Measurements from ENCODE around the gene DISC1.
"Not testable (repeated sequence)": the region's sequence is repeated elsewhere in the genome, so short reads cannot be mapped to it uniquely, and the experiment has no call there.

The DISC1 gene

DNA sequence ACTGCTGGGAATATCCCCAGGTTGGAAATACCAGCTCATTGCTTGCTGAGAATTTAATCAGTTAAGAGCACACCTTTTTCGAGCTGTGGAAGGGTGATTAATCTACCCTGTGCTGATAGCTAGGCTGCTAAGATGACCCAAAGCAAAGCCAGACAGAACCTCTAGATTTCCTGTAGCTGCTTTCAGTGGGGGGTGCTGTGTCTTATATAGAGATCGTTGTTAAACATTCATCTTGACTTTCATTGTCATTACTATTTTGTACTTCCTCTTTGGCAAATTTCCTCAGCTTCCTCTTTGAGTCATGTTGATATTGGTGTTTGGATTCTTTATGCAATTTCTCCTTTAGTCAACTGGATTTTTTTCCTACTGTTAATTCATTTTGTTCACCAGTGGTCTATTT, 155.3 kb downstream of the DISC1 start:
- DNase-seq = no peak

DNA sequence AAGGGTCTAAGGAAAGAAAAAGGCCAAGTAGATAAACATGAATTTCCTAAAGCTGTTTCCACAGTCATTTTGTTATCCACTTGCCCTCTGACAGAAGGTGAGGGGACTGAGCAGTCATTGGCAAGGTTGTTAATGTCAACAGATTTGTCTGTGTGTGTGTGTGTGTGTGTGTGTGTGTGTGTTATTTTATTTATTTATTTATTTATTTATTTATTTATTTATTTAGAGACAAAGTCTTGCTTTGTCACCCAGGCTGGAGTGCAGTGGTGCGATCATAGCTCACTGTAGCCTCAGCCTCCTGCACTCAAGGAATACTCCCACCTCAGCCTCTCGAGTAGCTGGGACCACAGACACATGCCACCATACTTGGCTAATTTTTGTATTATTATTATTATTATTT, 158.5 kb downstream of the DISC1 start:
- DNase-seq = not testable (repeated sequence)

DNA sequence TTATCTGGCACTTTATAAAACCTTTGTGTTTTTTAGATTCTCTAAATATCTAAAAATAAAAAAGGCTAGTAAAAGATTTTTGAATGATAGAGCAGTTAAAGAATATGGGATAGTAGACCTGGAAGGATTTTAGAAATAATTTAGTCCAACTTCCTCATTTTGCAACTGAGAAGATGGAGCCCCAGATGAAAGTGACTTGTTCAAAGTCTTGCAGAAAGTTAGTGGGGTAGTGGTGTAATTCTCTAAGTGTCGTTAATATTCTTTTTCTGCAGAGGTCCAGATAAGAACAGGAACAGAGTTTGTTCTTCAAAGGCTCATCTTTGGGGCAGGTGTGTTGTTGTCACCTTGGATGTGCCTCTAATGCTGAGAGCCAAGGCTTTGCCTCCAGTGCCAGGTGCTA, 159.5 kb downstream of the DISC1 start:
- no peak for DNase-seq

DNA sequence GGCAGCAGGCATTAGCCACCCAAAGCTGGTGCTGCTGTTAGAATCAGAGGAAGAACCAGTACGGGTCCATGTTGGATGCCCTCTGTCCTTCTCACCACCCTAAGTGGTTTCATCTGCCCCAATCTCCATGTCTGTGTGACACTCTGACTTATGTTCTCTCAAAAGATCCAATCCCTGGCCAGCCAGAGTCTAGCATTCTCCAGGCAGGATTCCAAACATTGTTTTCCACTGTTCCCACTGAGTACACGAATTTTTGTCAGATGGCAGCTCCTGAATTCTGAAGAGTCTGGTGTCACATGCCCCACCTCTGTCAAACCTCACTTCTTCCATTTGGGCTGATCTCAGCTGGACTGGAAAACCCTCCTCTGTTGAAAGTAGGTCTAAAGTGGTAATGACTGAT, 166.0 kb downstream of the DISC1 start:
- DNase-seq = no peak

DNA sequence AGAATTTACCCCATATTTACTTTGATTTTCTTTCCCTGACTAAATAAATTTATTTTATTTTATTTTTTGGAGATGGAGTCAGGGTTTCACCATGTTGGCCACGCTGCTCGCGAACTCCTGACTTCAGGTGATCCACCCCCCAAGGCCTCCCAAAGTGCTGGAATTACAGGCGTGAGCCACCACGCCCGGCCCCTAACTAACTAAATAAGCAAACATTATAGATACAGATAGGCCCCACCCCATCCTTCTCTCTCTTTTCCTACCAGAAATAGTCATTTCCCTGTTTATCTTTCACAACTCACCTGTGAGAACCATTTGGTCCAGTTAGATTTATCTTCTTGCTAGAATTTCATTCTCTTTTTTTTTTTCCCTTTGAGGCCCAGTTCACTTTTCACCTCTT, 167.3 kb downstream of the DISC1 start:
- DNase-seq = no peak

DNA sequence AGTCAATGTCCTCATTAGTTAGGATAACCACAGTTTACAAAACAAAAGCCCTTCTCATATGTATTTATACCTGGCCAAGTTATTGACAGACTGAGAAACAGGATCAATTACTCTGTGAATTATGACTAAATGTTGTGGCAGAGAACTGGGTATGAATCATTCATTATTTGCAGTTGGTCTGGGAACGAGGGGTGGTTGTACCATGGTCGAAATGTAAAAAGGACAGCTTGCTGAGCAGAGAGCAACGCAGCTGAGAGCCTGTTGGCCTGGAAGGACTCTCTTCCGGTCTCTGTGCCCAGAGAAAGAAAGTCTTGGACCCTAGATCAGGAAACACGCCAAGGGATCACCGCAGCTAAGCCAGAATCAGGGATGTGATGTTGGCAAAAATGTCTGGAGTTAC, 169.6 kb downstream of the DISC1 start:
- DNase-seq = no peak

DNA sequence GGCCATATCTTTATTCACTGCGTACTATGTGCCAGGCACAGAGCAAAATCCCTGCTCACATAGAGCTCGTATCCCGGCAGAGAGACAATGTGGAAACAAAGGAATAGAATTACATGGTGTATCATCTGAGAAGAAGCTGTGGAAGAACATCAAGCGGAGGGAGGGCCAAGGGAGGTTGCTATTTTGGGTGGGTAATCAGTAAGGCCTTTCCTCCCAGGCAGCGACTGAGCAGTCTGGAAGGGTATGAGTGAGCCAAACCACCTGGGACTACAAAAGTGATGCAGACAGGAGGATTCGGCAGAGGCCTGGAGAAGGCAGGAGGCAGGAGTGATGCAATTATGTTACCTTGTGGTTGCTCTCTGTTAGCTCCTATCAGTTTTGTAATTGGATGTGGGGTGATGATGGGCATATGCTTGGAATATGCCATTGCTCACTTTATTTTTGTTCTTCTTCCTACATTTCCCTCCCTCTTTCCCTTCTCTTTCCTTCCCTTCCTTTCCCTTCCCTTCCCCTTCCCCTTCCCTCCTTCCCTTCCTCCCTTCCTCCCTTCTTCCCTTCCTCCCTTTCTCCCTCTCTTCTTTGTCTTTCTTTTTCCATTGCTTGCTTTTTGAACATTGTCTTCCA, 172.9 kb downstream of the DISC1 start:
- no peak for DNase-seq

DNA sequence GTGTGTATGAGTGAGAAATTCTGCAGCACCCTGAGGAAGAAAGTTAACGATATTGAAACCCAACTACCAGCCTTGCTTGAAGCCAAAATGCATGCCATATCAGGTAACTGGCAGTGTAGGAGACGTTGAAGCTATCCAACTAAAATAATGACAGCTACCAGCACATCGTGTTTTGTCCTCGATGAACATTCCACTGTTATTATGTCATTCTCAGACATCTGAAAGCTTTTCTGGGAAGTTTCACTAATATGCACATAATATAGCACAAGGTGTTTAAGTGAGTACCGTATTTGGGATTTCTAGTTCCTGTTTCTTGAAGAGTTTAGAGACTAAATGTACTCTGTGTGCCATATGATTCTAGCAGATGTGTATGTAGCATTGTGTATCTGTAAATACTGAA, 173.5 kb downstream of the DISC1 start:
- no peak for DNase-seq

DNA sequence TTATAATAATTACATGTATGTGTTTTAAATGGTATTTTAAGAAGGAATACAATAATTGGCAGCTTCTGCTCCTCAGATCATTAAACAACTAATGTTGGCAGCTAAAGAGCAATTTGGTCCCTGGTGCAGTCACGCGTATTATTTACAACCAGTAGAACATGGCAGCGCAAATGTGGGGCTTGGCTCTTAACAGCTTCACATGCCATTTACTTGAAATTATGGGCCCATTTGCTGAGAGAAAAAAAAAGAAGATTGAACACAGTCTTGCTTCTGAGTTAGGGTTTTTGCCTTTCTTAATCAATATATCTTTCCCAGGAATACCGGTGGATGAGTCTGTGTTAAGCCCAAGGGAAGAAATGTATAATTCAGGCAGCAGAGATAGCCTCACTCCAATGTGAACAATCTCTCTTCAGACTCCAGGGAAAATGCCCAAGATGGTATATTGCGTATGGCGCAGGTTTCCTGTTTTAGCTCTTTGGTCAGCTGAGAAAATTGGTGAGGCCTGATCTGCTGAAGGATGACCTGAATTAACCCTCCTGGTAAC, 174.5 kb downstream of the DISC1 start:
- no peak for DNase-seq

DNA sequence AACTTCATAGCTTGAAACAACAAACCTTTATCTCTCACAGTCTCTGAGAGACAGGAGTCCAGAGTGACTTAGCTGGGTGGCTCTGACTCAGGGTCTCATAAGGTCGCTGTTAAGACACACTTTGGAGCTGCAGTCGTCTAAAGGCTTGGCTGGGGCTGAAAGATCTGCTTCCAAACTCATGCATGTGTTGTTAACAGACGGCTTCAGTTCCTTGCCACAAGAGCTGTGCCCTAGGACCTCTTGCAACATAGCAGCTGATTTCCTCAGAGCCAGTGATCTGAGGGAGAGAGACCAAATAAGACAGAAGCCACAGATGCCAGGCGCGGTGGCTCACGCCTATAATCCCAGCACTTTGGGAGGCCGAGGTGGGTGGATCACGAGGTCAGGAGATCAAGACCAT, 176.8 kb downstream of the DISC1 start:
- no peak for DNase-seq

DNA sequence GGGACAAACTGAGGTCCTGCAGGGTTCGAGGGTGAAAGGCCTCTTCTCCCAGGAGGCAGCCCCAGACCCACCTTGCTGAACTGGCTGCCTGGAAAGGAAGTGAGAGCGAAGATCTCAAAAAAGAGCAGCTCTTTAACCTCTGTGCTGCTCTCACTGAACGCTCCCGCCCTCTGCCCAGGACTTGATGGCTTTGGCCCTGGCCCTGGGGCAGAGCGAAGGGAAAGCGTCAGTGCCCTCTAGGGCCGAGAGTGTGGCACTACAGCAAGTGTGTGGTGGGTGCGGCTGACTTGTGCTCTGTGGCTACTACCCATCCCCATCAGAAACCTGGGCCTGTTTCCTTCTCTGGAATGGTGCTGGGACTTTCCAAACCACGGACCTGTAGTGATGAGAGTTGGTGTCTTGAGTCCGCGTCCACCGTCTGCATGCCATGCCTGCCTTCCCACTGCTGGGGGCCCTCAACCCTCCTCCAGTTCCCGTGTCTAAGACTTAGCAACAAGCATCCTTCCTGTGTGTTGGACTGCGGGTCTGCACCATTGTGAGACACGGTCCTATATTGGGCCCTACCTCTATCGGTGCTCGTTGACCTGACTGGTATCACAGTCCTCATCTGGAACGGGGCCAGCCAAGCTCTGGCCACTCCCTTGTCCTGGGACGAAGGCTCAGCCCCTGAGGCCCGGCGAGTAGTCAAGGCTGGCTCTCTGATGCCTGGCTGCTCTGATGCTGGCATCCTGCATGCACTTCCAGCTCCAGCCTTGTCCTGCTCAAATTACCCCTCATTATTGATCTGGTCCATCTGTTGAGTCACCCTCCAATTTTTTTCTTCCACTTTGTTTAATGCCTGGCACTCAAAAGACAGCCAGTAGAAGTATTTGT, 180.3 kb downstream of the DISC1 start:
- no peak for DNase-seq

DNA sequence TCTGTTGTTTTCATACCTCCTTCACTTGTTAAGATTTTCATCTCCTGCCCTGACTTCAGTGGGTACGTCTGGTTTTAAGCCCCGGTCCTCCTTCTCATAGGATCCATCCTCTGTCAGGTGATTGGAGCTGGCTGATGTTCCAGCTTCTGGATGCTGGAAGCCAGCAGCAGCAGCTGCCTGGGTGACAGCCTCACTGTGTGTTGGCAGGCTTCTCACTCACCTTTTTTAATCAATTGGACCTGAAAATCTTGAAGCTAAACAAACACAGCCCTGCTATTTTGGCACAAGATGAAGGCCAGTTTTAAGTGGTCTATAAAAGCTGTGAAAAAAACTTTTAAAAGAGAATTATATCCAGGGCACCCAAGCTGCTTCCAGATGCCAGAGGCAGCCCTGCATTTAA, 181.0 kb downstream of the DISC1 start:
- DNase-seq = no peak

DNA sequence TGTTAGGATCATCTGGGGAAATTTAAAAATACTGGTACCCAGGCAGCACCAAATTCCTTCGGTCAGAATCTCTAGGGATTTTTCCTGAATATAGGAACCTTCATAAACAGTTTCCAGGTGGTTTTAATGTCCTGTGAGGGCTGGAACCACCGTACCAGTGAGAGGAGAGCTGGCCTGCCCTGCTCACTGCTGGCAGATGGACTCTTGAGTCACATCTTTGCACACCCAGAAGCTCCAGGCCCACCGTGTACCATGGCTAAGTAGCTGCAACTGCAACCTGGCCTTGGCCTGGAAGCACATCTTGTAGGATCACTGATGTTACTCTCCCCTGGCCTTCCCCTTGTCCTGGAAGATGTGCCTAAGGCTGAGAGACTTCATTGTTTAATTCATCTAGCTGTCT, 181.5 kb downstream of the DISC1 start:
- no peak for DNase-seq

DNA sequence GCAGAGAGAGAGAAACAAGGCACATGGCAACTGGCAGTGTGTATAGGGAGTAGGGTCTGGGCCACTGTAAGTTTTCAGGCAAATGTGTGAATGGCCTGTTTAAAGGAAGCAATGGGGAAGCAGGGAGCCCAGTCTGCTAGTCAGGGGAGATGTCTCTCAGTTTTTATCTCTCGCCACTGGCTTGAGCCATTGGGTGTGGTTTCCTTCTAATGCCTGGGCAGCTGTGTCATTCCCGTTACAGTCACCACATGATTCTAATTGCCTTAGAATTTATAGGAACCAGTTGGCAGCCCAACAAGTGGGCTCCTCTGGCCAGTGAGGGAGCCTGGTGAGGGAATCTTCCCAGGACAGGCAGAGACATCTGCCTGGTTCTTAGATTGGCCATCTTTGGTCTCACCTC, 182.4 kb downstream of the DISC1 start:
- DNase-seq = no peak

DNA sequence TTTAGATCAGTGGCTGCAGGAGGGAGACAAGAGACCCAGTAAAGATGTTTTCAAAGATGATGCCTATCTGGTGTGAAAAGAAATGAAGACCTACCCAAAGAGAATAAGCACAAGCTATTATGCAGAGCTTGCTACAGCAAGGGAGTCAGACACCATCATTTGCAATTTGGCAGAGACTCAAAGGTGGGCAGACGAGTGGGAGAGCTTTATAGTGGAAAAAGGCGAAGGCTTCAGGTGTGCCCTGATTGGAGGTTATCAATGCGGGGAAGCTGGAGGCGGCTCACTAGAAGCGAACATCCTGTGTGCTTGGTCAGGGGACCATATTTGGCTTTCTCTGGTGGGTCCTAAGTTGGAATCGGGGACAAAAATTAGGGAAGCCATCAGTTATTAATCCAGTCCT, 183.8 kb downstream of the DISC1 start:
- no peak for DNase-seq

DNA sequence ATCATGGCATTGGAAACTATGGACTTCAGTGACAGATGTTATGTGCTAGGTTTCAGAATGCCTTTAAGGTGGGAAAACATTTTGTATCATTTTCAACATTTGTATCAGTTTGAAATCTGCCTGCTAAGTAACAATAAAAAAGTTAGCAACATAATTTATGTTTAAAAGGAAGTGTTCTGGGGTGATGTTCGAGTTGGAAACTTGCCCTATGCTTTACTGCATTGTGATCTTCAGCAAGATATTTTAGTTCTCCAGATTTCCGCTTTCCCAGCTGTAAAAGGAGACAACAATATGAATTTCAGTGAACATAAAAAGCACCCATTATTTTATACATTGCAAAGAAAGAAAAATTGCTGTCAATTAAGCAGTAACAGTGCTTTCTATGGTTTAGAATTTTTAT, 187.4 kb downstream of the DISC1 start:
- DNase-seq = no peak

DNA sequence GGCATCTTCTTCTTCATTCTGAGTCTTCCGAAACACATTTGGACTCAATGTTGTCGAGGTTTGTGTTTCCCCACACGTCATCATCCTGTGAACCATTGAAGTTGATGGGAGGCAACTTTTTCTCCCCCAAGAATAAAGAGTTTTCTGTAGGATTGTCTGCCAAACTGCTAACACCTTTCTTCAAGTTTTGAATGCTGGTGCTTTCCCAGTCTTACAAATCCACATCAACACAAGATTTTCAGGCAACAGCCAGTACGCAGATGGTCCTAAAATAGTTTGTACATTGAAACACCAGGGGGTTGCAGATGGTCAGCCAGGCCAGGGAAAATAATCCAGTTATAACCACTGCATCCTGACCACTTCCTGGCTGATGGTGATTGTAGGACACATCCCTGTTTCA, 187.9 kb downstream of the DISC1 start:
- DNase-seq = no peak

DNA sequence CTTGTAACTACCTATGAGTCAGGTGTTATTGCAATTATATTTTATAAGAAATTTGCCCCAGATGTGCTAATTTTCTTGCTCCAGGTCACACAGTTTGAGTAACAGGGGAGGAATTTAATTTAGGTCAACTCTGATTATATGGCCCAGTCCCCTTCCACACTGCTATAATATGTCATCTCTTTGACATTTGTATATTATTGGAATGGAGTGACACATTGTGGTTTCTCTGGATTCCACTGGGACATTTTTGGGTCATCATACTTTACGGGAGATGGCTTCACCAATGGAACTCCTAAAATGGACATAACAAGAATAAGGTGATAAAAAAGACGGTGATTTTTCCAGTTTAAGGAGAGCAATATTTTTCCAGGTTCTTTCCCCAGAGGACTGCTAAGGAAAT, 191.2 kb downstream of the DISC1 start:
- DNase-seq = no peak

DNA sequence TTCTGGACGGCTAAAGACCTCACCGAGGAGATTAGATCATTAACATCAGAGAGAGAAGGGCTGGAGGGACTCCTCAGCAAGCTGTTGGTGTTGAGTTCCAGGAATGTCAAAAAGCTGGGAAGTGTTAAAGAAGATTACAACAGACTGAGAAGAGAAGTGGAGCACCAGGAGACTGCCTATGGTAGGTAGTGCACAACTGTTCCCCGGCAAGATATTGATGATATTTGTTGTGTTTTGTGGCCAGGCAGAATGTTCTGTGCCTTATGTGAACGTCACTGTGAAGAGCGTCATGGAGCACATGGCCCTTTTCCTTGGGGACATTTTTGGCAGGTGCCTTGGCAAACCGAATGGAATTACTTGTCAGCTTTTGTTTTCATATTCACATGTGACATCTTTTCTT, 191.7 kb downstream of the DISC1 start:
- no peak for DNase-seq

DNA sequence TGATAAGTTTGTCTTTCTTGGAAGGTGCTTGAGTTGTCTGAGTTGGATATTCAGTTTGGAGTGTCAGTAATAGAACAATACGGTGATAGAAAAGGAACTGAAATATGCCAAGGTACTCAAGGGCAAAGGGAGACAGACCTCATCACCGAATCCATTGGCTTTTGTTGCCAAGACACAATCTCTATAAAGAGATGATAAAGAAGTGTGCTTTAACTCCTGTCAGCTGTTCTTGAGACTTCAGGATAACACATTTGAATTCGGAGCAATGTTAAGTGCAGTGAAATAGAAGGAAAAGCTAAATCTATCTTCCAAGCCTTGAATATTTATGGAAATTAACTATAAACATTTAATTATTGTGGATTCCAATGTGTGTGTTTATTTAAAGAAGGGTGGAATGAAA, 194.7 kb downstream of the DISC1 start:
- no peak for DNase-seq

DNA sequence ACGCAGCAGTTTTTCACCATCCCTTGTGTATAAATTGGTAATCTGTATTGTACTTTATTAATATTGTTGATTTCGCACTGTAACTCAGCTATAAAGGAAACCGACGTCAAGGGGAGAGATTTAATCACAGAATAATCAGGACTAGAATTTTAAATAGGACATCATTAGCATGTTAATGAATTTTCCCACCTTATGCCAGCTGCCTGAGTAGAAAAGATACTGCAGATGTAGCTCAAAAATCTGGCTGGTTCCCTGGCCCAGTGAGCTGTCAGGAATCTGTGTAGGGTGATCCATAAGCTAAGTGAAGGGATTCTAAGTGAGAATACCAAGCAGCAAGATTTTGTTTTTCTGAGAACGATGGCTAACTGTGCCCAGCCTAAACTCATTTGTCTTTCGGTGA, 195.5 kb downstream of the DISC1 start:
- no peak for DNase-seq

DNA sequence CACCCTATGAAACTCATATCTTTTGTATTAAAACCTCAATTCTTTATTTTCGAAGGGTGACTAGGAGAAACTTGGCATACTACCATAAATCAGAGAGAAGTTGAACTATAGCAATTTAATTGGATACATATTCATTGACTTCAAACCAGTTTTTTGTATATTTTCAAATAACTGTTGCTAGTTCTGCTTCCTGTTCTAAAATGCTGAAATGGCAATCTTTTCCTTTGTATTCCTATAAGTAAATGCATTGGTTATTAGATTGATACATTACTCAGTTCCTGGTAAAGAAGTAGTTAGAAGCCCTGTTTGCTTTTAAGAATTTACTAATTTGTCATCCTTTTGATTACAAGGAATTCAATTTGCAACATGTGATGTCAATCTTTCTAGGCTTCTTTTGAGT, 200.0 kb downstream of the DISC1 start:
- no peak for DNase-seq

DNA sequence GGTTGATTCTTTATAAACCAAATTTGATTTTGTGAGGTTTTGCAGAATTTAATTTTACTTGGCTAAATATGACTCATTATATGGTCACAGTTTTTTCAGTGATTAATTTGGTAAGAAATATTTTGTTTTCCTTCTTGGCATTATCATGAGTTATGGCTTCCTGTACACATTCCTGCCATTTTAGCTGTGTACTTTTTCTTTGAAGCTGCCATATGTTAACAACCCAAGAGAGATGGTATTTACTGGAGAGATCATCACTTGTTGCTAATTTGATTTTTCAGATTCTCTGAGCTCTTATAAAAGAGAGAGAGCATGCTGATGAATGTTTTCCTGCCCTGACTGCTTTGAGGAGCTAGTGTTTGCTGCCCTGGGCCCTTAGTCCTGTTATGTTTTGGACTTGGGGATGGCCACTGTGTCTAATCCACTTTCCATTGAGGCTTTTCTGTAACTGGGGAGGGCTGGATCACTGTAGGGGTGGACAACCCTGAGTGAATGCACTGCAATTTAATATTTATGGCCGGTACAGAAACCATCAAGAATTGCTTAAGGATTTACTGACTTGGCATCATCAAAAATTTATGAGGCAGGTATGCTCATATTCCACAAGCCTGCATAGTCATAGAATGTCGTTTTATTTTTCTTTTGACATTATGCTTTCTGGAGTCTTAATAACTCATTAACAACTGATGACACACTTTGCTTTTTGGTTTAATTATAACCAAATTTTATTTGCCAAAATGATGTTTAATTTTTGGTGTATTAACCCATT, 200.9 kb downstream of the DISC1 start:
- no peak for DNase-seq

Measured in NCI-H2081 treated with DMSO at 0.1 percent for 48 hours (cell line).